Esophagus muscularis mucosa (tissue), 4 donors: ENCODE results near the gene MCM5. TPM values are rescaled to one million over a fixed set of nuclear protein-coding genes. Genes with fewer than 3 reads are reported as not detected.

Experiments used
- DNase-seq: peaks from one replicate; pipeline ENCODE4 v3.0.0-alpha.2; 2017; ENCODE audit errors: extremely low spot score
- H3K27ac ChIP-seq, 4 donors: fragments of 200-600 bp; sonication (generic); replicated peaks in 1 of 4; 1 replicate in 3 of 4; 2 replicates in 1 of 4; pipeline ENCODE4 v1.5.1; 2016 to 2019; ENCODE audit warnings: mild to moderate bottlenecking in 1 of 4
- H3K27me3 ChIP-seq, 4 donors: fragments of 200-600 bp; sonication (generic); one replicate each; pipeline versions ENCODE4 v1.5.1 to v1.6.0; 2016 to 2019
- H3K36me3 ChIP-seq, 4 donors: fragments of 200-600 bp; sonication (generic); one replicate each; pipeline ENCODE4 v1.5.1; 2016 to 2019
- H3K4me1 ChIP-seq, 4 donors: fragments of 200-600 bp; sonication (generic); one replicate each; pipeline ENCODE4 v1.5.1; 2016 to 2019
- H3K4me3 ChIP-seq, 4 donors: fragments of 200-600 bp; sonication (generic); 1 replicate in 2 of 4; 2 replicates in 2 of 4; pipeline ENCODE4 v1.5.1; 2016 to 2019; ENCODE audit warnings: mild to moderate bottlenecking in 4 of 4, moderate library complexity in 1 of 4
- H3K9me3 ChIP-seq, 4 donors: fragments of 200-600 bp; sonication (generic); 1 replicate in 3 of 4; 2 replicates in 1 of 4; pipeline ENCODE4 v1.5.1; 2016 to 2019
- EP300 ChIP-seq: sonication (generic); formaldehyde crosslinking; IDR thresholded peaks from one replicate; pipeline ENCODE4 v1.6.1; 2017; ENCODE audit warnings: antibody characterized with exemption
- POLR2A ChIP-seq: fragments of 450-650 bp; IDR thresholded peaks from one replicate; pipeline ENCODE4 v1.6.1; 2017; ENCODE audit warnings: antibody characterized with exemption, moderate library complexity, mild to moderate bottlenecking, low read depth
- POLR2AphosphoS5 ChIP-seq, 2 donors: sonication (generic); formaldehyde crosslinking; IDR thresholded peaks; one replicate each; pipeline ENCODE4 v1.6.1; 2017; ENCODE audit warnings: antibody characterized with exemption in 2 of 2
- WGBS: methylation state at CpG from one replicate; pipeline ENCODE4 v1.1.5; 2018; 5-methylcytosine and 5-hydroxymethylcytosine counted together
- intact Hi-C: fragments of 100-400 bp; cut with DNase I; formaldehyde crosslinking; loops from one replicate; pipeline ENCODE4 v1.15.1; 2023
- total RNA-seq, 4 donors: library from RNA; depleted of rRNA; stranded (reverse); fragments of >200 nt; gene quantifications; one replicate each; pipeline versions ENCODE4 v1.1.0 to v1.2.1, GENCODE V29; 2016
- TF ChIP-seq, protein P1 (sequence below), 3 experiments: fragments of 200-600 bp in 2 of 3; fragments of 450-650 bp in 1 of 3; sonication (generic) in 2 of 3; IDR thresholded peaks; one replicate each; pipeline ENCODE4 v1.5.1; 2017 to 2019; ENCODE audit warnings: antibody characterized with exemption in 3 of 3, mild to moderate bottlenecking in 2 of 3, moderate library complexity in 1 of 3

The MCM5 gene
- total RNA-seq, 4 donors from 2014 or later, result 9.1 to 22.2 (median 16.4) TPM

DNA sequence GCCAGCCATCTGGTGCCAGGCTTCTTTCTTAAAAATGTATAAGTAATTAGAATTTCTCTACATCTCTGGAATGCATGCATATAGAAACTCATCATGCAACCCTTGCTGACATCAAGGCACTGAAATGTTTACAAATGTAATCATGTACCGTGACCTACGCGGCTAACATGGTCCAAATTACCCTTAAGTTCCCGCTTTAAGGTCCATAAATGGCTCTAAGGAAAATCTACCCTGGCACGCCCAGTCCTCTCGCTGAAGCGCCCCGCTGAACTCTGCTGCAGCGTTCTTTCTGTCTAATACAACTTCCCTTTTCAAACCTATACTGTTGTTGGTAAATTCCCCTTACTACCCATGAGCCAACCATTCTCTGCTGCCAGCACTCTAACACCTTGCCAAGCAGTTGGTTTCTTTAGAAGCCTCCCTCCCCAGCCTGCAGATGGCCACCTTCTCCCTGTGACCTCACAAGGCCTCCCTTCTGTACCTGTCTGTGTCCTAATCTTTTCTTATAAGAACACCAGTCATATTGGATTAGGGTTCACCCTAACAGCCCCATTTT, 32.5 kb upstream of the MCM5 start:
- no peaks in the 10 kb centered on the region for H3K36me3 ChIP-seq
- 72% methylated on average over 9 of the region's 9 CpGs for WGBS
- intact Hi-C loops, result no loop called here
- no peaks in the 10 kb centered on the region for H3K9me3 ChIP-seq
- no peak for TF ChIP-seq POLR2AphosphoS5 (IDR thresholded peaks at IDR 0.05)
- TF ChIP-seq POLR2A, result no peak
- no peak overlapping the region for H3K4me3 ChIP-seq
- no peak for DNase-seq
- H3K27me3 ChIP-seq, result peaks cover 0 to 47% (median 2%) of the 10 kb centered on the region in 4 donors
- H3K4me1 ChIP-seq, result peaks cover 7 to 16% (median 13%) of the 10 kb centered on the region in 4 donors
- no peak overlapping the region for H3K27ac ChIP-seq

DNA sequence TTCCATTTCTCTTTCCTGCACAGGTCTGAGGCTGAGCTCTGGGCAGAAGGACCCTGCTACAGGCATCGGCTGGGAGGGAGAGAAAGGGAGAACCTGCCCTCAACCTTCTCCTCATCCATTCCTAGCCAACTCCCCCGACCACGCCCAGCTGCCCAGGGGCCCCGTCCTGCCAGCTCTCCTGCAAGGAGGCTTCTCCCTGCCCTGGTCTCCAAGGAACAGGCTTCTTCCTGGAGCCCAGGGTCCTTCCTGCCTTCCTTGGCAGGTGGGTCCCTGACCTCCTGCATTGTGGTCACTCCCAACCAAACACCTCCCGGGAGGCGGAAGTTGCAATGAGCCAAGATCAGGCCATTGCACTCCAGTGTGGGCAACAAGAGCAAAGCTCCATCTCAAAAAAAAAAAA, 31.6 kb upstream of the MCM5 start:
- DNase-seq, result no peak
- H3K4me3 ChIP-seq, result no peak overlapping the region
- H3K4me1 ChIP-seq, result peaks cover 11 to 17% (median 16%) of the 10 kb centered on the region in 4 donors
- H3K27ac ChIP-seq, result no peak overlapping the region
- H3K9me3 ChIP-seq, result no peaks in the 10 kb centered on the region
- H3K27me3 ChIP-seq, result peaks cover 0 to 38% (median 0%) of the 10 kb centered on the region in 4 donors
- WGBS, result 93% methylated on average over 6 of the region's 6 CpGs
- no peaks in the 10 kb centered on the region for H3K36me3 ChIP-seq
- intact Hi-C loops, result no loop called here
- TF ChIP-seq, protein P1, sequence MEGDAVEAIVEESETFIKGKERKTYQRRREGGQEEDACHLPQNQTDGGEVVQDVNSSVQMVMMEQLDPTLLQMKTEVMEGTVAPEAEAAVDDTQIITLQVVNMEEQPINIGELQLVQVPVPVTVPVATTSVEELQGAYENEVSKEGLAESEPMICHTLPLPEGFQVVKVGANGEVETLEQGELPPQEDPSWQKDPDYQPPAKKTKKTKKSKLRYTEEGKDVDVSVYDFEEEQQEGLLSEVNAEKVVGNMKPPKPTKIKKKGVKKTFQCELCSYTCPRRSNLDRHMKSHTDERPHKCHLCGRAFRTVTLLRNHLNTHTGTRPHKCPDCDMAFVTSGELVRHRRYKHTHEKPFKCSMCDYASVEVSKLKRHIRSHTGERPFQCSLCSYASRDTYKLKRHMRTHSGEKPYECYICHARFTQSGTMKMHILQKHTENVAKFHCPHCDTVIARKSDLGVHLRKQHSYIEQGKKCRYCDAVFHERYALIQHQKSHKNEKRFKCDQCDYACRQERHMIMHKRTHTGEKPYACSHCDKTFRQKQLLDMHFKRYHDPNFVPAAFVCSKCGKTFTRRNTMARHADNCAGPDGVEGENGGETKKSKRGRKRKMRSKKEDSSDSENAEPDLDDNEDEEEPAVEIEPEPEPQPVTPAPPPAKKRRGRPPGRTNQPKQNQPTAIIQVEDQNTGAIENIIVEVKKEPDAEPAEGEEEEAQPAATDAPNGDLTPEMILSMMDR (IDR thresholded peaks at IDR 0.05), result no peak
- TF ChIP-seq EP300, result no peak
- TF ChIP-seq POLR2A, result no peak
- no peak for TF ChIP-seq POLR2AphosphoS5 (IDR thresholded peaks at IDR 0.05)

DNA sequence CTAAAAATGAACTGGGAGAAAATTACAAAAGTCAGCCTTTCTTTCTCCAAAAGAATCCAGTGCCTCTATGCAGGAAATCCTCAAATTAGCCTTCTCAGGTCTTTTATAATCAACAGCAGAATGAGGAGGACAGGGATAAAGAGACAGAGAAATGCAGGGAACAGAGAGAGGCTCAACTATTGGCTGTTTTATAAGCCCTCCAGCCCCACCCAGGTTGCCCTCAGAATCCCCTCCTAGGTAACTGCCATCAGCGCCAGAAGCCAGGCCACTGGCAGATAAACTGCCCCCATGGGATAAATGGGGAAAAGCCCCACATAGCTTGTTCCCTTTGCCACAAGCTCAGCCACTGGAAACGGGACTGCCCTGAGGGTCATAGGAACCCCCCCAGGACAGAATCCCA, 29.9 kb upstream of the MCM5 start:
- Histone ChIP-seq H3K36me3 (no peaks in the 10 kb centered on the region), H3K4me3 (no peak overlapping the region), H3K4me1 (peaks cover 11 to 17% (median 16%) of the 10 kb centered on the region in 4 donors), H3K9me3 (no peaks in the 10 kb centered on the region), H3K27ac (no peak overlapping the region), H3K27me3 (peaks cover 0 to 22% (median 0%) of the 10 kb centered on the region in 4 donors)
- WGBS, result 73% methylated on average over 2 of the region's 2 CpGs
- TF ChIP-seq, protein P1 (IDR thresholded peaks at IDR 0.05), result no peak
- TF ChIP-seq EP300 (no peak), POLR2AphosphoS5 (IDR thresholded peaks at IDR 0.05) (no peak), POLR2A (no peak)
- DNase-seq, result no peak
- intact Hi-C loops, result no loop called here

DNA sequence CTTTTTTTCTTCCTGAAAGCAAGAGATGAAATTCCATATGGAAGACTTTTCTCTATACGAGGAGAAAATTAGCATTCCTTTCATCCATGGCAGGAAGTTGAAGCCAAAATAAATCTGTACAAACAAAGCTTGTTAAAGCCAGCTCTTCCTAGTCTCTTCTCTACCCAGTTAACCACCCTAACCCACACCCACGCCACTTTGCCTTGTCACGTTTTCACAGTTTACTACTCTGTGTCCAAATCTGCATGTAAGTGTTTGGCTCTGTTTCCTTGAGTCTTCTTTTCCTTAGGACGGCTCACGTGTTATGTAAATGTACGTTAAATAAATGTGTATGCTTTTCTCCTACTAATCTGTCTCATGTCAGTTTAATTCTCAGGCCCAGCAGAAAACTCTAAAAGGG, 26.2 kb upstream of the MCM5 start:
- Histone ChIP-seq H3K36me3 (no peaks in the 10 kb centered on the region), H3K27ac (no peak overlapping the region), H3K4me1 (peaks cover 27 to 34% (median 29%) of the 10 kb centered on the region in 4 donors), H3K9me3 (no peaks in the 10 kb centered on the region), H3K4me3 (no peak overlapping the region), H3K27me3 (no peaks in the 10 kb centered on the region)
- 80% methylated on average over 6 of the region's 6 CpGs for WGBS
- DNase-seq, result no peak
- intact Hi-C loops, result no loop called here
- no peak for TF ChIP-seq POLR2AphosphoS5 (IDR thresholded peaks at IDR 0.05)

DNA sequence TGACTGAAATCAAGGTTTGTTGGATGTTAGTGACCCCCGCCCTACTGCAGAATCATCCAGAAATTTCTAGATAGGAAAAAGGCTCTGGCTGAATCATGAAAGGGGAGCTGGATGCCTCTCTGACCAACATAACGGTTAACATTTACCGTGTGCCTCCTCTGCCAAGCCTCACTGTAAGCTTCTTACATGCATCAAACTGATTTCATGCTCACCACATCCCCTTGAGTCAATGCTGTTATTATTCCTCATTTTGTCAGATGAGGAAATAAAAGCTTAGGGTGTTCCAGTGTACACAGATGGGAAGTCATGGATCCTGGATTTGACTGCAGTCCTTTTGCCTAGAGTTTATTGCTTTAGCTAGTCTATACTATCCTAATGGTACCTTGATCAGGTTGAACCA, 24.9 kb upstream of the MCM5 start:
- Histone ChIP-seq H3K27ac (no peak overlapping the region), H3K36me3 (no peaks in the 10 kb centered on the region), H3K4me3 (no peak overlapping the region), H3K27me3 (no peaks in the 10 kb centered on the region), H3K4me1 (peaks cover 26 to 36% (median 31%) of the 10 kb centered on the region in 4 donors), H3K9me3 (no peaks in the 10 kb centered on the region)
- WGBS, result 76% methylated on average over 3 of the region's 3 CpGs
- no peak for DNase-seq
- TF ChIP-seq, protein P1 (IDR thresholded peaks at IDR 0.05), result no peak
- TF ChIP-seq POLR2A (no peak), EP300 (no peak), POLR2AphosphoS5 (IDR thresholded peaks at IDR 0.05) (no peak)
- intact Hi-C loops, result no loop called here

DNA sequence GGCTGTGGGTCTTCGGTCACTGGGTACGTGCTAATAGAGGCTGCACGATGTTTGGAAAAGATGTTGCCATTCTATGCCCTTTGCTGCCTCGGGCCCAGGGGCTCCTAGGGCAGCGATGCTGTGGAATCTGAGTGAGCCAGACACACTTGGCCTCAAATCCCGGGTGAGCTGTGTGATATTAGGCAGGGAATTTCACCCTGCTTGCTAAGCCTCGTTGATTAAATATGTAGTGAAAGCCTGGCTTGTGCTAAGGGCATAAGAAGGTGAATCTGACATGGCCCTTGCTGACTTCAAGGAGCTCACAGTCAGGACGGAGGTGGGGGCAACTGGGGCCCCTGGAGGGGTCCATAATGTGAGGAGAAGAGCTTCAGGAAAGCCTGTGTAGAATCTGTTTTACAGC, 24.4 kb upstream of the MCM5 start:
- intact Hi-C loops, result no loop called here
- Histone ChIP-seq H3K4me1 (peaks cover 28 to 41% (median 34%) of the 10 kb centered on the region in 4 donors), H3K27ac (no peak overlapping the region), H3K27me3 (no peaks in the 10 kb centered on the region), H3K9me3 (no peaks in the 10 kb centered on the region), H3K4me3 (no peak overlapping the region), H3K36me3 (no peaks in the 10 kb centered on the region)
- 79% methylated on average over 5 of the region's 8 CpGs for WGBS
- DNase-seq, result no peak
- TF ChIP-seq EP300 (no peak), POLR2AphosphoS5 (IDR thresholded peaks at IDR 0.05) (no peak), POLR2A (no peak)
- TF ChIP-seq, protein P1 (IDR thresholded peaks at IDR 0.05), result no peak
